GM18951 (cell line): ENCODE data around the gene PKP1.
"Not testable (repeated sequence)": the region's sequence is repeated elsewhere in the genome, so short reads cannot be mapped to it uniquely, and the experiment has no call there.

Experiments
- POLR2A ChIP-seq: IDR thresholded peaks from 4 replicates; pipeline ENCODE4 v1.6.1; 2011; ENCODE audit warnings: mild to moderate bottlenecking; ENCODE audit not compliant: insufficient read length, insufficient read depth; ENCODE audit errors: extremely low read depth
- in situ Hi-C: fragments of 300-500 bp; cut with MboI; formaldehyde crosslinking; loops from one replicate; pipeline ENCODE4 v1.12.0; 2022; ENCODE audit warnings: low sequenced_read_pairs, mixed read lengths, inconsistent platforms; ENCODE audit not compliant: unreplicated experiment

The PKP1 gene

GRCh38 chr1:201282931-201283829, at the start of gene PKP1:
TSS of gene PKP1 (plus strand) at chr1:201283506. CDS start at chr1:201283703, 197 bp downstream.
- in situ Hi-C loops = no loop called here
- no peak for TF ChIP-seq POLR2A

- in situ Hi-C loops = not testable (repeated sequence)
Measured at GRCh38 chr1:201239646-201240045, 43.7 kb upstream of the PKP1 start.

- in situ Hi-C loops = no loop called here
- TF ChIP-seq POLR2A = no peak
Measured at GRCh38 chr1:201240171-201240570, 43.1 kb upstream of the PKP1 start.

- in situ Hi-C loops = no loop called here
- no peak for TF ChIP-seq POLR2A
Measured at GRCh38 chr1:201241736-201242135, 41.6 kb upstream of the PKP1 start.

GRCh38 chr1:201245082-201245481, 38.2 kb upstream of the PKP1 start:
- no peak for TF ChIP-seq POLR2A
- in situ Hi-C loops = no loop called here

GRCh38 chr1:201248721-201249559, 34.4 kb upstream of the PKP1 start:
- in situ Hi-C loops = no loop called here
- no peak for TF ChIP-seq POLR2A

GRCh38 chr1:201250326-201251011, 32.8 kb upstream of the PKP1 start:
- in situ Hi-C loops = no loop called here
- TF ChIP-seq POLR2A = no peak

GRCh38 chr1:201251411-201251810, 31.9 kb upstream of the PKP1 start:
- TF ChIP-seq POLR2A = no peak
- in situ Hi-C loops = no loop called here

GRCh38 chr1:201251851-201252430, 31.4 kb upstream of the PKP1 start:
- in situ Hi-C loops = no loop called here

GRCh38 chr1:201252944-201253371, 30.3 kb upstream of the PKP1 start:
- in situ Hi-C loops = no loop called here

More at GRCh38 chr1:201251851-201252430, 31.4 kb upstream of the PKP1 start:
- TF ChIP-seq POLR2A = no peak

GRCh38 chr1:201253411-201253810, 29.9 kb upstream of the PKP1 start:
- in situ Hi-C loops = no loop called here
- no peak for TF ChIP-seq POLR2A

More at GRCh38 chr1:201252944-201253371, 30.3 kb upstream of the PKP1 start:
- no peak for TF ChIP-seq POLR2A

- in situ Hi-C loops = no loop called here
- TF ChIP-seq POLR2A = no peak
Measured at GRCh38 chr1:201253906-201254624, 29.2 kb upstream of the PKP1 start.
